GM23338 (cell line): ENCODE measurements around the gene AGBL4.

Experiments used
- CREB1 ChIP-seq: fragments of 250-450 bp; sonication (Bioruptor Pico); IDR thresholded peaks from 2 replicates; pipeline ENCODE4 v1.5.0; 2020; ENCODE audit warnings: low read depth, mild to moderate bottlenecking, moderate library complexity
- EZH2 ChIP-seq: fragments of 200-600 bp; sonication (generic); IDR thresholded peaks from one replicate; pipeline ENCODE4 v1.8.0; 2017; ENCODE audit warnings: antibody characterized with exemption, mild to moderate bottlenecking, low read depth; ENCODE audit not compliant: unreplicated experiment
- EZH2phosphoT487 ChIP-seq: fragments of 200-600 bp; sonication (generic); IDR thresholded peaks from one replicate; pipeline ENCODE4 v1.8.1; 2018; ENCODE audit warnings: antibody characterized with exemption; ENCODE audit not compliant: unreplicated experiment
- JUNB ChIP-seq: IDR thresholded peaks from one replicate; pipeline ENCODE4 v1.6.1; 2016; ENCODE audit warnings: antibody characterized with exemption; ENCODE audit not compliant: unreplicated experiment
- NANOG ChIP-seq: IDR thresholded peaks from 2 replicates; pipeline ENCODE4 v1.6.1; 2016; ENCODE audit warnings: antibody characterized with exemption, borderline replicate concordance
- POLR2AphosphoS5 ChIP-seq: IDR thresholded peaks from 2 replicates; pipeline ENCODE4 v1.6.1; 2016; ENCODE audit warnings: antibody characterized with exemption, low read depth
- STAT1 ChIP-seq: IDR thresholded peaks from one replicate; pipeline ENCODE4 v1.6.1; 2016; ENCODE audit warnings: antibody characterized with exemption; ENCODE audit not compliant: unreplicated experiment
- ZNF114 ChIP-seq: fragments of 250-450 bp; sonication (Bioruptor Pico); IDR thresholded peaks from 2 replicates; pipeline ENCODE4 v1.5.0; 2020; ENCODE audit warnings: mild to moderate bottlenecking, moderate library complexity
- ZNF331 ChIP-seq: fragments of 250-450 bp; sonication (Bioruptor Pico); IDR thresholded peaks from 2 replicates; pipeline ENCODE4 v1.5.0; 2020; ENCODE audit warnings: low read depth, mild to moderate bottlenecking, moderate library complexity
- TF ChIP-seq, protein P1 (sequence below), 2 experiments: fragments of 200-600 bp in 1 of 2; sonication (generic) in 1 of 2; conservative IDR thresholded peaks; 2 replicates each; pipeline versions ENCODE4 v1.5.1 to v1.6.1; 2016 to 2017; ENCODE audit warnings: antibody characterized with exemption in 2 of 2, low read depth in 2 of 2, mild to moderate bottlenecking in 2 of 2, moderate library complexity in 1 of 2
- TF ChIP-seq, protein P2 (sequence below): IDR thresholded peaks from one replicate; pipeline ENCODE4 v1.6.1; 2018; ENCODE audit warnings: antibody characterized with exemption; ENCODE audit not compliant: unreplicated experiment
- TF ChIP-seq, protein P3 (sequence below): fragments of 250-450 bp; sonication (Bioruptor Pico); IDR thresholded peaks from 2 replicates; pipeline ENCODE4 v1.5.0; 2020; ENCODE audit warnings: mild to moderate bottlenecking, moderate library complexity

DNA sequence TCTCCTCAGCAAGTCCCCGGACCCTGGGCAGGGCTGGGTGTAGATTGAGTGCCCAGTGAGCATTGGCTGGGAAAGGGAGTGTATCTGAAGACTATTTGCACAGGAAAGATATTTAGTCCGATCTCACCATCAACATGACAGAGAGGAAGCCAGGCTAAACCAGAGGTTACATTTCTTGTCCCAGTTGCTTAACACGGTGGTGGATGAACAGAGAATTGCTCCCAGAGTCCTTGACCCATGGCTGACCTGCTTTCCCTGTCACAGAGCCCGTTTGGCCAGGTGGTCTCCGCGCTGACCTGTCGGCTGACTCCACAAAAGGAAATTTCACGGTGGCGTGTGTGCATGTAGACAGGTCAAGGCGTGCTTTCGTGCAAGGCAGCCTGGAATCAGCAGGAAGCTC is 1330.6 kb downstream of the AGBL4 start:
- TF ChIP-seq, protein P1, sequence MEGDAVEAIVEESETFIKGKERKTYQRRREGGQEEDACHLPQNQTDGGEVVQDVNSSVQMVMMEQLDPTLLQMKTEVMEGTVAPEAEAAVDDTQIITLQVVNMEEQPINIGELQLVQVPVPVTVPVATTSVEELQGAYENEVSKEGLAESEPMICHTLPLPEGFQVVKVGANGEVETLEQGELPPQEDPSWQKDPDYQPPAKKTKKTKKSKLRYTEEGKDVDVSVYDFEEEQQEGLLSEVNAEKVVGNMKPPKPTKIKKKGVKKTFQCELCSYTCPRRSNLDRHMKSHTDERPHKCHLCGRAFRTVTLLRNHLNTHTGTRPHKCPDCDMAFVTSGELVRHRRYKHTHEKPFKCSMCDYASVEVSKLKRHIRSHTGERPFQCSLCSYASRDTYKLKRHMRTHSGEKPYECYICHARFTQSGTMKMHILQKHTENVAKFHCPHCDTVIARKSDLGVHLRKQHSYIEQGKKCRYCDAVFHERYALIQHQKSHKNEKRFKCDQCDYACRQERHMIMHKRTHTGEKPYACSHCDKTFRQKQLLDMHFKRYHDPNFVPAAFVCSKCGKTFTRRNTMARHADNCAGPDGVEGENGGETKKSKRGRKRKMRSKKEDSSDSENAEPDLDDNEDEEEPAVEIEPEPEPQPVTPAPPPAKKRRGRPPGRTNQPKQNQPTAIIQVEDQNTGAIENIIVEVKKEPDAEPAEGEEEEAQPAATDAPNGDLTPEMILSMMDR (conservative IDR thresholded peaks at IDR 0.05; ENCODE audit: low read depth in 2 of 2) = no peak
- TF ChIP-seq, protein P2, sequence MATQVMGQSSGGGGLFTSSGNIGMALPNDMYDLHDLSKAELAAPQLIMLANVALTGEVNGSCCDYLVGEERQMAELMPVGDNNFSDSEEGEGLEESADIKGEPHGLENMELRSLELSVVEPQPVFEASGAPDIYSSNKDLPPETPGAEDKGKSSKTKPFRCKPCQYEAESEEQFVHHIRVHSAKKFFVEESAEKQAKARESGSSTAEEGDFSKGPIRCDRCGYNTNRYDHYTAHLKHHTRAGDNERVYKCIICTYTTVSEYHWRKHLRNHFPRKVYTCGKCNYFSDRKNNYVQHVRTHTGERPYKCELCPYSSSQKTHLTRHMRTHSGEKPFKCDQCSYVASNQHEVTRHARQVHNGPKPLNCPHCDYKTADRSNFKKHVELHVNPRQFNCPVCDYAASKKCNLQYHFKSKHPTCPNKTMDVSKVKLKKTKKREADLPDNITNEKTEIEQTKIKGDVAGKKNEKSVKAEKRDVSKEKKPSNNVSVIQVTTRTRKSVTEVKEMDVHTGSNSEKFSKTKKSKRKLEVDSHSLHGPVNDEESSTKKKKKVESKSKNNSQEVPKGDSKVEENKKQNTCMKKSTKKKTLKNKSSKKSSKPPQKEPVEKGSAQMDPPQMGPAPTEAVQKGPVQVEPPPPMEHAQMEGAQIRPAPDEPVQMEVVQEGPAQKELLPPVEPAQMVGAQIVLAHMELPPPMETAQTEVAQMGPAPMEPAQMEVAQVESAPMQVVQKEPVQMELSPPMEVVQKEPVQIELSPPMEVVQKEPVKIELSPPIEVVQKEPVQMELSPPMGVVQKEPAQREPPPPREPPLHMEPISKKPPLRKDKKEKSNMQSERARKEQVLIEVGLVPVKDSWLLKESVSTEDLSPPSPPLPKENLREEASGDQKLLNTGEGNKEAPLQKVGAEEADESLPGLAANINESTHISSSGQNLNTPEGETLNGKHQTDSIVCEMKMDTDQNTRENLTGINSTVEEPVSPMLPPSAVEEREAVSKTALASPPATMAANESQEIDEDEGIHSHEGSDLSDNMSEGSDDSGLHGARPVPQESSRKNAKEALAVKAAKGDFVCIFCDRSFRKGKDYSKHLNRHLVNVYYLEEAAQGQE = no peak
- TF ChIP-seq CREB1 (CRISPR knock-in tag) = no peak
- TF ChIP-seq, protein P3, sequence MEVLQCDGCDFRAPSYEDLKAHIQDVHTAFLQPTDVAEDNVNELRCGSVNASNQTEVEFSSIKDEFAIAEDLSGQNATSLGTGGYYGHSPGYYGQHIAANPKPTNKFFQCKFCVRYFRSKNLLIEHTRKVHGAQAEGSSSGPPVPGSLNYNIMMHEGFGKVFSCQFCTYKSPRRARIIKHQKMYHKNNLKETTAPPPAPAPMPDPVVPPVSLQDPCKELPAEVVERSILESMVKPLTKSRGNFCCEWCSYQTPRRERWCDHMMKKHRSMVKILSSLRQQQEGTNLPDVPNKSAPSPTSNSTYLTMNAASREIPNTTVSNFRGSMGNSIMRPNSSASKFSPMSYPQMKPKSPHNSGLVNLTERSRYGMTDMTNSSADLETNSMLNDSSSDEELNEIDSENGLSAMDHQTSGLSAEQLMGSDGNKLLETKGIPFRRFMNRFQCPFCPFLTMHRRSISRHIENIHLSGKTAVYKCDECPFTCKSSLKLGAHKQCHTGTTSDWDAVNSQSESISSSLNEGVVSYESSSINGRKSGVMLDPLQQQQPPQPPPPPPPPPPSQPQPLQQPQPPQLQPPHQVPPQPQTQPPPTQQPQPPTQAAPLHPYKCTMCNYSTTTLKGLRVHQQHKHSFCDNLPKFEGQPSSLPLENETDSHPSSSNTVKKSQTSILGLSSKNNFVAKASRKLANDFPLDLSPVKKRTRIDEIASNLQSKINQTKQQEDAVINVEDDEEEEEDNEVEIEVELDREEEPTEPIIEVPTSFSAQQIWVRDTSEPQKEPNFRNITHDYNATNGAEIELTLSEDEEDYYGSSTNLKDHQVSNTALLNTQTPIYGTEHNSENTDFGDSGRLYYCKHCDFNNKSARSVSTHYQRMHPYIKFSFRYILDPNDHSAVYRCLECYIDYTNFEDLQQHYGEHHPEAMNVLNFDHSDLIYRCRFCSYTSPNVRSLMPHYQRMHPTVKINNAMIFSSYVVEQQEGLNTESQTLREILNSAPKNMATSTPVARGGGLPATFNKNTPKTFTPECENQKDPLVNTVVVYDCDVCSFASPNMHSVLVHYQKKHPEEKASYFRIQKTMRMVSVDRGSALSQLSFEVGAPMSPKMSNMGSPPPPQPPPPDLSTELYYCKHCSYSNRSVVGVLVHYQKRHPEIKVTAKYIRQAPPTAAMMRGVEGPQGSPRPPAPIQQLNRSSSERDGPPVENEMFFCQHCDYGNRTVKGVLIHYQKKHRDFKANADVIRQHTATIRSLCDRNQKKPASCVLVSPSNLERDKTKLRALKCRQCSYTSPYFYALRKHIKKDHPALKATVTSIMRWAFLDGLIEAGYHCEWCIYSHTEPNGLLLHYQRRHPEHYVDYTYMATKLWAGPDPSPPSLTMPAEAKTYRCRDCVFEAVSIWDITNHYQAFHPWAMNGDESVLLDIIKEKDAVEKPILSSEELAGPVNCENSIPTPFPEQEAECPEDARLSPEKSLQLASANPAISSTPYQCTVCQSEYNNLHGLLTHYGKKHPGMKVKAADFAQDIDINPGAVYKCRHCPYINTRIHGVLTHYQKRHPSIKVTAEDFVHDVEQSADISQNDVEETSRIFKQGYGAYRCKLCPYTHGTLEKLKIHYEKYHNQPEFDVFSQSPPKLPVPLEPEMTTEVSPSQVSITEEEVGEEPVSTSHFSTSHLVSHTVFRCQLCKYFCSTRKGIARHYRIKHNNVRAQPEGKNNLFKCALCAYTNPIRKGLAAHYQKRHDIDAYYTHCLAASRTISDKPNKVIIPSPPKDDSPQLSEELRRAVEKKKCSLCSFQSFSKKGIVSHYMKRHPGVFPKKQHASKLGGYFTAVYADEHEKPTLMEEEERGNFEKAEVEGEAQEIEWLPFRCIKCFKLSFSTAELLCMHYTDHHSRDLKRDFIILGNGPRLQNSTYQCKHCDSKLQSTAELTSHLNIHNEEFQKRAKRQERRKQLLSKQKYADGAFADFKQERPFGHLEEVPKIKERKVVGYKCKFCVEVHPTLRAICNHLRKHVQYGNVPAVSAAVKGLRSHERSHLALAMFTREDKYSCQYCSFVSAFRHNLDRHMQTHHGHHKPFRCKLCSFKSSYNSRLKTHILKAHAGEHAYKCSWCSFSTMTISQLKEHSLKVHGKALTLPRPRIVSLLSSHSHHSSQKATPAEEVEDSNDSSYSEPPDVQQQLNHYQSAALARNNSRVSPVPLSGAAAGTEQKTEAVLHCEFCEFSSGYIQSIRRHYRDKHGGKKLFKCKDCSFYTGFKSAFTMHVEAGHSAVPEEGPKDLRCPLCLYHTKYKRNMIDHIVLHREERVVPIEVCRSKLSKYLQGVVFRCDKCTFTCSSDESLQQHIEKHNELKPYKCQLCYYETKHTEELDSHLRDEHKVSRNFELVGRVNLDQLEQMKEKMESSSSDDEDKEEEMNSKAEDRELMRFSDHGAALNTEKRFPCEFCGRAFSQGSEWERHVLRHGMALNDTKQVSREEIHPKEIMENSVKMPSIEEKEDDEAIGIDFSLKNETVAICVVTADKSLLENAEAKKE (CRISPR knock-in tag) = no peak
- no peak for TF ChIP-seq POLR2AphosphoS5
- no peak for TF ChIP-seq EZH2
- no peak for TF ChIP-seq JUNB
- no peak for TF ChIP-seq EZH2phosphoT487
- TF ChIP-seq ZNF114 (CRISPR knock-in tag) = no peak
- TF ChIP-seq STAT1 = no peak
- TF ChIP-seq ZNF331 (CRISPR knock-in tag) = no peak
- TF ChIP-seq NANOG = no peak
